SK-N-MC (cell line): ENCODE measurements around the gene NADSYN1.

Experiments
- EZH2 ChIP-seq: fragments of 200-600 bp; sonication (generic); IDR thresholded peaks from one replicate; pipeline ENCODE4 v1.6.1; 2017; ENCODE audit warnings: antibody characterized with exemption
- FOXP2 ChIP-seq: optimal IDR thresholded peaks from 2 replicates; pipeline ENCODE3; 2011; ENCODE audit warnings: mild to moderate bottlenecking, moderate library complexity; ENCODE audit not compliant: insufficient read depth; ENCODE audit errors: extremely low read length, control extremely low read depth
- POLR2AphosphoS5 ChIP-seq: IDR thresholded peaks from 2 replicates; pipeline ENCODE4 v1.6.1; 2012; ENCODE audit warnings: mild to moderate bottlenecking, low read depth, low read length, borderline replicate concordance

- no peak for TF ChIP-seq POLR2AphosphoS5
- TF ChIP-seq EZH2: no peak
- no peak for TF ChIP-seq FOXP2
Measured at GRCh38 chr11:71478528-71478840, 25.5 kb downstream of the NADSYN1 start.
